GM12874 (cell line): Measurements from ENCODE around the gene SLC19A2.

Experiments used
- CTCF ChIP-seq: IDR thresholded peaks from 2 replicates; pipeline ENCODE4 v1.5.1; 2011; ENCODE audit warnings: low read depth, mild to moderate bottlenecking, control low read depth, low read length, moderate library complexity; ENCODE audit not compliant: insufficient read depth

Gene SLC19A2

GRCh38 chr1:169527001-169527400 lies 41.3 kb upstream of the SLC19A2 start:
- no peak for TF ChIP-seq CTCF

- TF ChIP-seq CTCF, result no peak
Measured at GRCh38 chr1:169526120-169526832, 40.5 kb upstream of the SLC19A2 start.

- TF ChIP-seq CTCF, result no peak
Measured at GRCh38 chr1:169525391-169525790, 39.6 kb upstream of the SLC19A2 start.

- TF ChIP-seq CTCF, result no peak
Measured at GRCh38 chr1:169523904-169524303, 38.2 kb upstream of the SLC19A2 start.

- no peak for TF ChIP-seq CTCF
Measured at GRCh38 chr1:169521226-169521625, 35.5 kb upstream of the SLC19A2 start.

- no peak for TF ChIP-seq CTCF
Measured at GRCh38 chr1:169517558-169518186, 31.9 kb upstream of the SLC19A2 start.

GRCh38 chr1:169515641-169516040 lies 29.9 kb upstream of the SLC19A2 start:
- TF ChIP-seq CTCF, result no peak
